ENCODE results near the gene PPP1R18.
A peak's percentile ranks its signal among the peaks of the same experiment; 100 is the strongest.
"Not testable (repeated sequence)": the region's sequence is repeated elsewhere in the genome, so short reads cannot be mapped to it uniquely, and the experiment has no call there.

PPP1R18 gene

GRCh38 chr6:30719791-30720737, 33.6 kb upstream of the PPP1R18 start, which contains the start of gene TUBB:
TSS of gene TUBB (plus strand) at chr6:30720352. CDS start at chr6:30720507, 155 bp downstream.
- DNase-seq (ENCODE audit: low read depth in 1 of 2, low spot score in 1 of 2) = peak; percentile 91

- DNase-seq (ENCODE audit: low read depth in 1 of 2, low spot score in 1 of 2) = no peak
Observed at GRCh38 chr6:30719356-30719755, 32.9 kb upstream of the PPP1R18 start.

DNA sequence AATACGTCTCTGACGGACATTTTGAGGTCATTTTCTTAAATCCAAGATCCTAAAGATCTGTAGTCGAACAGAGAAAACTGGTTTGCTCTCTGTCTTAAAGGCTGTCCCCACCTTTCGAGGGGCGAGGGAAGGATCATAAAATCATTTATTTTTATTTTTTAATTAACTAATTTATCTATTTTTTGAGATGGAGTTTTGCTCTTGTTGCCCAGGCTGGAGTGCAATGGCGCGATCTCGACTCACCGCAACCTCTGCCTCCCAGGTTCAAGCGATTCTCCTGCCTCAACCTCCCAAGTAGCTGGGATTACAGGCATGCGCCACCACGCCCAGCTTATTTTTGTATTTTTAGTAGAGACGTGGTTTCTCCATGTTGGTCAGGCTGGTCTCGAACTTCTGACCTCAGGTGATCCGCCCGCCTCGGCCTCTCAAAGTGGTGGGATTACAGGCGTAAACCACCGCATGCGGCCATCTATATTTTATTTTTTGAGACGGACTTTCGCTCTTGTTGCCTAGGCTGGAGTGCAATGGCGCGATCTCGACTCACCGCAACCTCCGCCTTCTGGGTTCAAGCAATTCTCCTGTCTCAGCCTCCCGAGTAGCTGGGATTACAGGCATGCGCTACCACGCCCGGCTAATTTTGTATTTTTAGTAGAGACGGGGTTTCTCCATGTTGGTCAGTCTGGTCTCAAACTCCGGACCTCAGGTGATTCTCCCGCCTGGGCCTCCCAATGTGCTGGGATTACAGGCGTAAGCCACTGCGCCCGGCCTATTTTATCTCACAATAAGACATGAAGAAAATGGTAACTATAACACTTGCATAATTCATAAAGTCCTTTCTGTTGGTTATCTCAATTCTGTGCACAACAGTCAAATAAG, 31.6 kb upstream of the PPP1R18 start:
- DNase-seq (ENCODE audit: low read depth in 1 of 2, low spot score in 1 of 2) = not testable (repeated sequence)

GRCh38 chr6:30717129-30717844, 30.8 kb upstream of the PPP1R18 start, which contains the start of gene MDC1:
TSS of gene MDC1 (minus strand) at chr6:30717281. CDS start at chr6:30715175, 2,106 bp downstream.
- DNase-seq (ENCODE audit: low read depth in 1 of 2, low spot score in 1 of 2) = peak; percentile 95 to 97

DNA sequence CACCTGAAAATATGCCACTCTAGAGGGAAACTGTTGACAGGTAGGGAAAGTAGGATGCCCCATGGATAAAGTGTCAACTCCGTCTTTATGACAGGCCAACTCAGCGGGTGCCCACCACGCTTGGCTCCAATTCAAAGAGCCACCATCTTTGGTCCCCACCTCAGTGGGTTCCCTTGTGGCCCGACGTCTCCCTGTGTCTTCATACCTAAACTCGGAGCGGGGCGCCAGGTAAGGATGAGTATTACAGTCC, 30.4 kb upstream of the PPP1R18 start:
- no peak for DNase-seq (ENCODE audit: low read depth in 1 of 2, low spot score in 1 of 2)

DNA sequence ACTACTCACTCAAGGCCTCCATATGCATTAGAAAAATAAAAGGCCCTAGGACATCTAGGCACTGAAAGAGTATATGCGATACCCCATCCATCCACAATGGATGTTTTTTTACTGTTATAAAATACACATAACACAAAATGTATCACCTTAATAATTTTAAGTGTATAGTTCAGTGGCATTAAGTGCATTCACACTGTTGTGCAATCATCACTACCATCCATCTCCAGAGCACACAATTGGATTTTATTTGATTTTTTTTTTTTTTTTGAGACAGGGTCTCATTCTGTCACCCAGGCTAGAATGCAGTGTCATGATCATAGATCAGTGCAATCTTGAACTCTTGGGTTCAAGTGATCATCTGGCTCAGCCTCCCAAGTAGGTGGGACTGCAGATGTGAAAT, 27.8 kb upstream of the PPP1R18 start:
- no peak for DNase-seq (ENCODE audit: low read depth in 1 of 2, low spot score in 1 of 2)

DNA sequence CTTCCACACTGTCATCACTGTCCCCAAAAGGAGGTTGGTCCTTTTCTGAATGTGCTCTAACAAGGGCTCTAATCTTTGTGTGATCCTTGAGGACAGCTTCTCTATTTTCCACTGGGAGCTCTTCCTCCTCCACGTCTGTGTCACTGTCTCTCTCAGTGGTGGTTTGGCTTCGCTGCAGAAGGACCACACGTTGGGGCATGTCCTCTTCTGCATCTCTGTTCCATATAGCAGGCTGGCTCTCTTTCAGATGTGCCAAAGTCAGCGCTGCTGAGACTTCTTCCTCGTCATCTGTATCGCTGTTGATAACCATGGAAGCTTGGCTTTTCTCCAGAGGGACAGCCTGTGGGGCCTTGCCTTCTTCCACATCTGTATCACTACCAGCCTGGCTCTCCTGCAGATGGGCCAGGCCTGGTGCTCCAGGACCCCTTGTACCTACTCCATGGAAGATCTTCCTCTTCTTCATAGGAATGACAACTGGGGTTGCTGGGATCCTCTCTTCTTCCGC, 26.0 kb upstream of the PPP1R18 start:
- no peak for DNase-seq (ENCODE audit: low read depth in 1 of 2, low spot score in 1 of 2)

- DNase-seq (ENCODE audit: low read depth in 1 of 2, low spot score in 1 of 2) = no peak
Observed at GRCh38 chr6:30711758-30712380, 25.4 kb upstream of the PPP1R18 start.

- no peak for DNase-seq (ENCODE audit: low read depth in 1 of 2, low spot score in 1 of 2)
Observed at GRCh38 chr6:30709101-30709868, 22.8 kb upstream of the PPP1R18 start.

DNA sequence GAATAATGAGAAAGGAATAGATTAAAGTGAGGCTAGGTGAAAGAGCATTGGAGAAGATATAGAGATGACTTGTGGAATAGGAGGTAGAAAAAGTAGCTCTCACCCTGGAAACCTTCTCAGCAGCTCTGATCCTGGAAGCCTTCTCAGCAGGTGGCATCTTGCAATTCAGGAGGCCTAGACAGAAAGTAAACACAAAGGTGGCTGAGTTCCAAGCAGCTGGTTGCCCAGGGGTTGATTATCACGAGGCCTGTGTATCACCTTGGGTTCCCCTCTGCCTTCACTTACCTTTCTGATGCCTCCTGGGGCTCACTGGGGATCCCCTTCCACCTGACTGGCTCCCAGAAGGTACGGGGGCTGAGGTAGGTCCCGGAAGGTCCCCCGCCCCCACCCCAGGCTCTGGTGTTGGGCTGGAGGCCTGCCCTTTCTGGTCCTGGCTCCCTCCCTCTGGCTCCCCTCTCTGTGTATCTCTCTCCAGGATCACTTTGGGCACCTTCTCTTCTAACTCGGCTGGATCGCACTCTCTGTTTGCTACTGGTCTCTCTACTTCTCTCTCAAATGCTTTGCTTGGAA, 20.9 kb upstream of the PPP1R18 start:
- no peak for DNase-seq (ENCODE audit: low read depth in 1 of 2, low spot score in 1 of 2)

DNA sequence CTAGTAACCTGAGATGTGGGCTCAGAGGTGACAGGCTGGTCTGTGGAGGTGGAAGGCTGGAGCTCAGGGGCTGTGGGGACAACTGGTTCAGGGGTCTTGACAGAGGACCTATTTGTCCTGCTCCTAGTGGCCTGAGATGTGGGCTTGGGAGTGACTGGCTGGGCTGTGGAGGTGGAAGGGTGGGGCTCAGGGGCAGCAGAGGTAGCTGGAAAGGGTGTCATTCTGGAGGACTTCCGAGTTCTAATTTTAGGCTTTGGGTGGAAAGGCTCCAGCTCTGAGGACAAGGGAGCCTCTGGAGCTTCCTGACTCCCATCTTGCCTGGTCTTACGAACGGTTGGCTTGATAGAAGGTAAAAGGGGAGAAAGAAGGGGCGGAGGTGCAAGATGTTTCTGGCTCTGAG, 19.2 kb upstream of the PPP1R18 start:
- DNase-seq (ENCODE audit: low read depth in 1 of 2, low spot score in 1 of 2) = no peak

- no peak for DNase-seq (ENCODE audit: low read depth in 1 of 2, low spot score in 1 of 2)
Observed at GRCh38 chr6:30703821-30704220, 17.4 kb upstream of the PPP1R18 start.

DNA sequence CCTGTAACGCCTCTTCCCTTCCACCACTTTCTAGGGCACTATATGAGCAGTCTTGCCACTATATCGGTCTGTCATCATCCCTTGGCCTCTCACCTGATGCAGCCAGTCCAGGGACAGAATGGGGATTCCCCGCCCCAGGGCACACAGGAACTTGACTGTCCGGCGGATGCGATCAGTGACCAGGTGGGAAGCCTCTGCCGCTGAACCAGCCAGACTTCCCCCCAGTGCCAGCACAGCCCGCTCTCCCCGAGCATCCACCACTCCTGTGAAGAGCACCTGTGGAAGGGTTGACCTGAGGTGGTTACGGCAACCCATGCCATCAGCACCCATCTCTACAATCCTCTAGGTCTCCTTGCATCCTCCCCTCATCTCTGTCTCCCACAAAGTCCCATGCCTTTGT, 16.6 kb upstream of the PPP1R18 start:
- DNase-seq (ENCODE audit: low read depth in 1 of 2, low spot score in 1 of 2) = no peak

DNA sequence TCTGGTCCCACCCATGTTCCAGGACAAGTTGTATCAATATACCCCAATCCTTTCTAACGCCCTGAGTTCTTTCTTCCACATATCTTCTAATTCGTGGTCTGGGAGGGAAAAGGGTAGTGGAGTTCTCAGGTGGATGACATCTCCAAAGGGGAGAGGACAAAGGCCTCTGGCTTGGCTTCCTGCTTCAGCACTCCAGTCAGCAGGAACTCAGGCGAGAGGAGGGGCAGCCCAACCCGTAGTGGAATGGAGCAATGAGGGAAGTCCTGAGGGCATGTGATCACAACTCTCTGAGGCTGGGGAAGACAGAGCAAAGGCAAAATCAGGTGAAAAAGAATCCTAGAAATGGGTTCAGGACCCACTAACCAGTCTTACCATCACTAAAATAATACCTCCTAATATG, 13.9 kb upstream of the PPP1R18 start:
- no peak for DNase-seq (ENCODE audit: low read depth in 1 of 2, low spot score in 1 of 2)

- no peak for DNase-seq (ENCODE audit: low read depth in 1 of 2, low spot score in 1 of 2)
Observed at GRCh38 chr6:30696432-30696831, 10.0 kb upstream of the PPP1R18 start.

DNA sequence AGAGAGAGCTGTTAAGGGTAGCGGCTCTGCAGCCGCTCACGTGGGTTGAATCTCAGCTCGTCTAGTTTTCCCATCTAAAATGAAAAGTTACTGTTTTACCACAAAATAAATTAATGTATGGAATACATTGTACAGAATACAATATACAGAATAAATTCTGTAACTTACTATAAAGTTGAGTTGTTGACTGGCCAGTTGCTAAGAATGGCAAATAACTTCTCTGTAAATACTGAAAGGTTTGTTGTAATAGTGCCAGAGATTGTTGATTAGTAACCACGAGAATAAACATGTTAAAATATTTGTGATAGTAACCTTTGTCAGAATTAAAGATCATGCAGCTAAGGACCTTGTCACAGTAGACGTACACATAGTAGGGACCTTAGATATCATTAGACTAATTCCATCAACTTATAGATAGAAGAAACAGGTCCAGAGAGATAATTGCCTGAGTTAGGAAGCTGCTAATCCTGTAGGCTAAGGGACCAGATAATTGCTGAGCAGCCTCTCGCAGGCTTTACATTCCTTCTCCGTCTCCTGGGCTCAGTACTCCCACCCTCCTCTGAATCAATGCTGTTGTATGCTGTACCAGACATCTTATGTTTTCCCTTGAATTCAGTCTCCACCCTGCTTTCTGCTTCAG, 4.9 kb upstream of the PPP1R18 start:
- no peak for DNase-seq (ENCODE audit: low read depth in 1 of 2, low spot score in 1 of 2)

GRCh38 chr6:30690403-30691207, 4.2 kb upstream of the PPP1R18 start, which contains the start of gene NRM:
TSS of gene NRM (minus strand) at chr6:30690984. CDS start at chr6:30690974, 10 bp downstream.
- peak; percentile 52 to 71 for DNase-seq (ENCODE audit: low read depth in 1 of 2, low spot score in 1 of 2)

GRCh38 chr6:30689985-30690384, 3.5 kb upstream of the PPP1R18 start:
- DNase-seq (ENCODE audit: low read depth in 1 of 2, low spot score in 1 of 2) = no peak
